Activated naive CD8-positive, alpha-beta T cell (primary cell): ENCODE measurements around the gene SH3GL1.

Experiments used
- H3K27ac Mint-ChIP-seq: one replicate; pipeline ENCODE4 v1.8.0; 2021; ENCODE audit warnings: mixed read lengths
- H3K27me3 Mint-ChIP-seq: one replicate; pipeline ENCODE4 v1.8.0; 2021; ENCODE audit warnings: mixed read lengths
- H3K36me3 Mint-ChIP-seq: one replicate; pipeline ENCODE4 v1.8.0; 2021; ENCODE audit warnings: mixed read lengths
- H3K4me1 Mint-ChIP-seq: one replicate; pipeline ENCODE4 v1.8.0; 2021; ENCODE audit warnings: low read depth, mixed read lengths
- H3K4me3 Mint-ChIP-seq: one replicate; pipeline ENCODE4 v1.8.0; 2021; ENCODE audit warnings: mild to moderate bottlenecking, mixed read lengths
- H3K9me3 Mint-ChIP-seq: one replicate; pipeline ENCODE4 v1.8.0; 2021; ENCODE audit warnings: low read depth, mixed read lengths

Gene SH3GL1

DNA sequence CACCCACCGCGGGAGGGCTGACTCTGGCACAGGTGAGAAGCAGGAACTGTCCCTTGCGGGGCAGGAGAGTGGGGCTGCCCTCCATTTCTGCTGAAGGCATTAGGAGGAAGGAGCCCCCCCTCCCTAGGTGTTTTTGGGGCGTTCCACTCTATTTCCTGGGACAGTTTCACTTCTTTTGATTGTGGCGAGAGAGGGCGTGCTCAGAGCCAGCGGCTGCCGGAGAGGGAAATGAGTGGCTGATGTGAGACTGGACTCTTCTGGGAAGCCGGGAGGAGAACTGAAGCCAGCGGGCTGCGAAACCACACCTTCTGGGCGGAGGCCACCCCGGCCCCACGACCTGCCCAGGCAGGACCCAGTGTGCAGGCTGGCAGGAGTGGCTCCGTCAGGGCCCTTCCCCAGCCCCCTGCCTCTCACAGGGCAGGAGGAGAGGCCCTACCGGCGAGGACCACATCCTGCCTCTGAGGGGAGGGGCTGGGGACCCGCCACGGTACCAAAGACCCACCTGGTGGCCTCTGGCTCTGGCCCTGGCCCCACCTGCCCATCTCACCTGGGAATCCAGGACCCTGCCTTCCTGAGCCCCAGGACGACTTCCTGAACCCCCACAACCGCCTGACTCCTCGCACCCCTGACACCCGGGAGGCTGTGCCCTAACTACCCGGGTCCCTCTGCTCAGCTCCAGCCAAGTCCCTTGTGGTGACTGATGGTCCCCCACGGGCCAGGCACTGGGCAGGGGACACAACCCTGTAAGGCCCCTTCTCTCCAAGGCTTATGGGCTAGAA lies 31.0 kb downstream of the SH3GL1 start:
- Mint-ChIP-seq H3K36me3 (no peaks in the 10 kb centered on the region), H3K4me1 (peaks cover 42% of the 10 kb centered on the region), H3K4me3 (peak overlapping the region; percentile 83), H3K27ac (peak overlapping the region; percentile 92), H3K27me3 (no peaks in the 10 kb centered on the region), H3K9me3 (no peaks in the 10 kb centered on the region)

DNA sequence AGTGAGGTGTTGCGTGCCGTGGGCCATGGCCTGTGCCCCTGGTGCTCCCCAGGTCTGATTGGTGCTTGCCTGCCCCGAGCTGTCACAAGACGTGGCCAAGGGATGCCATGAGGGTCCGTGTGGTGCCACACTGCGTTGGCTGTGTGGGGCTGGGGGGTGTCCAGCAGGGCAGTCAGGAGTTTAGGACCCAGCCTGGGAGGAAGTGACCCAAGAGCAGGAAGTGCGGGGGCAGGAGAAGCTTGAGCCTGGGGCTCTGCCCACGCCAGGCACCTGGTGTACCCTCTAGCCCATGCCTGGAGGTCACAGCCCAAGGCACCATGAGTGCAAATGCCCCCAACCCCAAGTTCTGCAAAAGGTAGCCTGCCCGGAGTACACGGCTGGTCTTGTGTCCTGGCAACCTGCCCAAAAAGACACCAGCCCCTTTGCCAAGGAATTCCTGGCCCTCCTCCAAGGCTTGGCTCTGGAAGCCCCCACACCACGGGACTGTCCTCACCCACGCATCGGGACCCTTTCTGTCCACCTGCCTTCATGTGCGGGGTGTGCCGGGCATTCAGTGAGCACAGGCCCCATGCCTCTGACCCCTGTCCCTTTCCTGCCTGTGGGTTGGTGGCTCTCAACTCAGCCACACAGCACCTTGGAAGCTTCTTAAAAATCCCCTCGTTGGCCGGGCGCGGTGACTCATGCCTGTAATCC lies 32.1 kb downstream of the SH3GL1 start:
- H3K27me3 Mint-ChIP-seq: no peaks in the 10 kb centered on the region
- no peak overlapping the region for H3K4me3 Mint-ChIP-seq
- peaks cover 38% of the 10 kb centered on the region for H3K4me1 Mint-ChIP-seq
- H3K27ac Mint-ChIP-seq: peak overlapping the region; percentile 92
- H3K36me3 Mint-ChIP-seq: no peaks in the 10 kb centered on the region
- no peaks in the 10 kb centered on the region for H3K9me3 Mint-ChIP-seq

DNA sequence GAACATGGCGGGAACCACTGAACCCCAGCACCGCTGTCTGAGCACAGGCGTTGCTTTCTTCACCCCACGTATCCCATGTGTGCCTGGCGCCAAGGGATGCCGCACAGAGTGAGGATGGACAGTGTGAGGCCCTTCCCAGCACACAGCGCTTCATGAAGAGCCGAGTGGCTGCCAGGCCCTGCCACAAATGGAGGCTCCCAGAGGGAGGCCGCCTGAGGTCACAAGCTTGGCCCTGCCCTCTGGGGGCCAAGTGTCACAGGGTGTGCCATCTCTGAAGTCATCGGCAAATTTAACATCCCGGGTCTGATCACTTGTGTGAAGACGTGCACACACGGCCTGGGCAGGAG lies 32.6 kb downstream of the SH3GL1 start:
- Mint-ChIP-seq H3K27me3 (no peaks in the 10 kb centered on the region), H3K9me3 (no peaks in the 10 kb centered on the region), H3K4me3 (no peak overlapping the region), H3K4me1 (peaks cover 37% of the 10 kb centered on the region), H3K36me3 (no peaks in the 10 kb centered on the region), H3K27ac (peak overlapping the region; percentile 79)

- Mint-ChIP-seq H3K27ac (no peak overlapping the region), H3K27me3 (no peaks in the 10 kb centered on the region), H3K36me3 (no peaks in the 10 kb centered on the region), H3K9me3 (no peaks in the 10 kb centered on the region), H3K4me1 (peaks cover 34% of the 10 kb centered on the region), H3K4me3 (no peak overlapping the region)
Observed at GRCh38 chr19:4367336-4367723, 33.0 kb downstream of the SH3GL1 start.

DNA sequence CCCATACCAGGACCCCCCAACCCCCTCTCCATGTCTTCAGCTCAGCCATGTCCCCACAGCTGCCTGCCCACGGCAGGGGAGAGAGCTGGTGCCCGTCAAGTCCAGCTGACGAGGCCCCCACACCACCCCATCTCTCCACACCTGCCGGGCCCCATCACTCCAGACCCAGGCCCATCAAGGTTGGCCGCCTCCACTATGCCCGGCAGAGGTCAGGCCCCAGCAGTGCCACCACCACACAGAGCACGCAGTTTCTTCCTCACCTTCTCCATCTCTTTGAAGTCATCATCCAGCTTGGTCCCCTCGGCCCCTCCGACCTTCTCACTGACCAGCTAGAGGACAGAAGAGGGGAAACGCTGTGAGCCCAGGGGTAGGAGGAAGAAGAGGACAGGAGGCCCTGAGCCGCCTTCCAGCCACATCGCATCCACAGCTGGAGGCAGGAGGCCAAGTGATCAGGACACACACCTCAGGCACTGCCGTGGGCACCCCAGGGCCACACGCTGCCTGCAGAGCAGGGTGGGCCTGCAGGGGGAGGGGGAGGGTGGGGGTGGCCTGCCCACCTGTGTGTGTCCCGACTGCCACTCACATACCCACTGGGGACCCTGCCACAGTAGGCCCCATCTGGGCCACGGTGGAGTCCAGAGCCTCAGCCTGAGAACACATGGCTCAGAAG lies 33.5 kb downstream of the SH3GL1 start:
- Mint-ChIP-seq H3K9me3 (no peaks in the 10 kb centered on the region), H3K27ac (no peak overlapping the region), H3K4me3 (no peak overlapping the region), H3K27me3 (no peaks in the 10 kb centered on the region), H3K4me1 (peaks cover 32% of the 10 kb centered on the region), H3K36me3 (no peaks in the 10 kb centered on the region)

DNA sequence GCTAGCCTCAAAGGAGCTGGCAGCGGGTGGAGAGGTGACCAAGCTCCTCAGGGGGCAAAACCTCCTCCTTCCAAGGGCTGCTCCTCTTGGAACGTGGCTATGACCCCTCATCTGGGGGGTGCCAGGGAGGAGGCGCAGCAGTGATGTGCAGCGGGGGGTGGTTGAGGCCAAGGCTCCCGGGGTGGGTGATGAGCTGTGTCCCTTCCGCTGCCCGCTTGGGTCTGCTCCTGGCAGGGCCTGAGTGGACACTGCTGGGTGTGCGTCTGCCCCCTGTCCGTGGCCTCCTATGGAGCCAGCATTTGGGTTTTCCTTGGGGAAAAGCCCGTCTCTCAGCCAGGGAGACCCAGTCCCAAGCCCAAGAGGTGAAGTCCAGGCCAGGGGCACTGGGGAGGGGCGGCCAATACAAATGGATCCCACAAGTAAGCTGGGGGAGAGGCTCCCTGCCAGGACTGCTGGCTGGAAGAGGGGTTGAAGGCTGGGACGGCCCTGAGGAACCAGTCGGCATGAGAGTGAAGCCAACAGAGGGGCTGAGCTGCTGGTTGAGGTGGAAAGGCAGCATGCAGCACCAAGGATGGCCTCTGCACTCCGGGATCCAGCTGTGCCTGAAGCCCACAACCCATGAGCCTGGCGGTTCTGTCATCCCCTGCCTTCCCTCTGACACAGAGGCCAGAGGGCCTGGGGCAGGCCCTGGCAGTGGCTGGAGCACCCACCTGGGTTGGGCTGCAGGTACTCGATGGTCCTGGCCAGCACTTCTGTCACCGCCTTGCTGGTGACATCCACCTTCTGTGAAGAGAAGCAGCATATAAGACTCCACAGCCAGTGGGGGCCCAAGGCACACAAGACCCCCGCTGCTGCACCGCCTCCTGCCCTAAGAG lies 34.3 kb downstream of the SH3GL1 start:
- Mint-ChIP-seq H3K4me1 (peaks cover 26% of the 10 kb centered on the region), H3K36me3 (no peaks in the 10 kb centered on the region), H3K4me3 (no peak overlapping the region), H3K9me3 (no peaks in the 10 kb centered on the region), H3K27me3 (no peaks in the 10 kb centered on the region), H3K27ac (no peak overlapping the region)

GRCh38 chr19:4365341-4365740 lies 35.0 kb downstream of the SH3GL1 start:
- Mint-ChIP-seq H3K27me3 (no peaks in the 10 kb centered on the region), H3K27ac (no peak overlapping the region), H3K36me3 (no peaks in the 10 kb centered on the region)

GRCh38 chr19:4363571-4364304 lies 36.6 kb downstream of the SH3GL1 start:
- Mint-ChIP-seq H3K9me3 (no peaks in the 10 kb centered on the region), H3K36me3 (no peaks in the 10 kb centered on the region), H3K27ac (no peak overlapping the region), H3K4me1 (peaks cover 8% of the 10 kb centered on the region), H3K4me3 (no peak overlapping the region), H3K27me3 (no peaks in the 10 kb centered on the region)

More at GRCh38 chr19:4365341-4365740, 35.0 kb downstream of the SH3GL1 start:
- H3K4me1 Mint-ChIP-seq: peaks cover 20% of the 10 kb centered on the region
- no peak overlapping the region for H3K4me3 Mint-ChIP-seq
- H3K9me3 Mint-ChIP-seq: no peaks in the 10 kb centered on the region

DNA sequence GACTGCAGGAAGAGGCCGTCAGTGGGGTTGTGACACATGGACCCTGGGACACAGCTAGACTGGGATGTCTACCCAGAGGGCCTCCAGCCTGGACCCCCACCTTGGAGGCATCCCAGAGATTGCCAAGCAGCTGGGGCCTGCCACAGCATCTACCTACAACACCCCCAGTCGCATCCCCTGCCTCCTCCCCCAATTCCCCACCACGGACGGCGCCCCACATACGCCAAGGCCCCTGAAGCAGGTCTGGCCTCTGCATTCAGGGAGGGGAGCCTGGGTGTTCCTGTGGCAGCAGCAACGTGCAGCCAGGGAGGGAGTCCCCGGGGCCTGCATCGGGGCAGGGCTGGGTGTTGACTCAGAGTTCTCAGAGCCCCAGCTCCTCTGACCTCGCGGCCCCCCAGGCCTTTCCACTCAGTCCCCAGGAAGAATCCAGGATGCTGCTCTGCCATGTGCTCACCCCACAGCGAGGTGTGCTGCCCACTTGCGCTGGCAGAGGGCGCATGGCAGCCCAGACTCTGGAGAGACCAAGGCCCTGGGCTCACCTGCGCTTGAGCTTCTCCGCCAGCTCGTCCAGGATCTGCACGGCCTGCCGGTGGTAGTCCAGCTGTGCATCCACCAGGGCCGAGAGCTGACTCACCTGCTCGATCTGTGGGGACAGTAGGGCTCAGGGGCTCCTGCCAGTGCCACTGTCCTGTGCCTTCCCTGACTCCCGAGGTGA lies 37.4 kb downstream of the SH3GL1 start:
- H3K9me3 Mint-ChIP-seq: no peaks in the 10 kb centered on the region
- no peaks in the 10 kb centered on the region for H3K27me3 Mint-ChIP-seq
- H3K27ac Mint-ChIP-seq: no peak overlapping the region
- H3K4me3 Mint-ChIP-seq: no peak overlapping the region
- no peaks in the 10 kb centered on the region for H3K36me3 Mint-ChIP-seq
- H3K4me1 Mint-ChIP-seq: peaks cover 4% of the 10 kb centered on the region

GRCh38 chr19:4362101-4362828 lies 38.1 kb downstream of the SH3GL1 start:
- H3K36me3 Mint-ChIP-seq: no peaks in the 10 kb centered on the region
- no peaks in the 10 kb centered on the region for H3K9me3 Mint-ChIP-seq
- no peaks in the 10 kb centered on the region for H3K27me3 Mint-ChIP-seq
- no peak overlapping the region for H3K4me3 Mint-ChIP-seq
- no peaks in the 10 kb centered on the region for H3K4me1 Mint-ChIP-seq
- no peak overlapping the region for H3K27ac Mint-ChIP-seq

- Mint-ChIP-seq H3K36me3 (no peaks in the 10 kb centered on the region), H3K27me3 (no peaks in the 10 kb centered on the region), H3K4me1 (no peaks in the 10 kb centered on the region), H3K9me3 (no peaks in the 10 kb centered on the region), H3K27ac (no peak overlapping the region), H3K4me3 (no peak overlapping the region)
Observed at GRCh38 chr19:4361152-4362046, 38.9 kb downstream of the SH3GL1 start.

- H3K27ac Mint-ChIP-seq: no peak overlapping the region
- H3K27me3 Mint-ChIP-seq: no peaks in the 10 kb centered on the region
- no peak overlapping the region for H3K4me3 Mint-ChIP-seq
- no peaks in the 10 kb centered on the region for H3K9me3 Mint-ChIP-seq
- no peaks in the 10 kb centered on the region for H3K4me1 Mint-ChIP-seq
- no peaks in the 10 kb centered on the region for H3K36me3 Mint-ChIP-seq
Observed at GRCh38 chr19:4360641-4361151, 39.7 kb downstream of the SH3GL1 start.
